Measurements from ENCODE around the gene CALML3.

DNA sequence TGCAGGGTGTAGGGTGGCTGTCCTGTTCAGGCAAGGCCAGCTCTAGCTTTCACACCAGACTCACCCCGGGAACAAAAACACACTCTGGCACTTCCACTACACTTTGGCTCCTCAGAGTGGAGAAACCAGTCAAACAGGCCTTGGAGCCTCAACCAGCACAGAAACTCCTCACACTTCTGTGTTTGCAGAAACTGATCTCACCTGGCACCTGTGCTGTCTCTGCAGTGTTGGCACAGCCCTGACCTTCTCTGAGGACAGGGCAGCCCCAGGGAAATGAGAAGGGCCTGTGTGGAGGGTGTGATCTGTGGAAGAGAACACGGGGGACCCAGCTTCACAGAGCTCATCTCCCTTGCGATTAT is 21.3 kb upstream of the CALML3 start:
- TF ChIP-seq, protein P1, sequence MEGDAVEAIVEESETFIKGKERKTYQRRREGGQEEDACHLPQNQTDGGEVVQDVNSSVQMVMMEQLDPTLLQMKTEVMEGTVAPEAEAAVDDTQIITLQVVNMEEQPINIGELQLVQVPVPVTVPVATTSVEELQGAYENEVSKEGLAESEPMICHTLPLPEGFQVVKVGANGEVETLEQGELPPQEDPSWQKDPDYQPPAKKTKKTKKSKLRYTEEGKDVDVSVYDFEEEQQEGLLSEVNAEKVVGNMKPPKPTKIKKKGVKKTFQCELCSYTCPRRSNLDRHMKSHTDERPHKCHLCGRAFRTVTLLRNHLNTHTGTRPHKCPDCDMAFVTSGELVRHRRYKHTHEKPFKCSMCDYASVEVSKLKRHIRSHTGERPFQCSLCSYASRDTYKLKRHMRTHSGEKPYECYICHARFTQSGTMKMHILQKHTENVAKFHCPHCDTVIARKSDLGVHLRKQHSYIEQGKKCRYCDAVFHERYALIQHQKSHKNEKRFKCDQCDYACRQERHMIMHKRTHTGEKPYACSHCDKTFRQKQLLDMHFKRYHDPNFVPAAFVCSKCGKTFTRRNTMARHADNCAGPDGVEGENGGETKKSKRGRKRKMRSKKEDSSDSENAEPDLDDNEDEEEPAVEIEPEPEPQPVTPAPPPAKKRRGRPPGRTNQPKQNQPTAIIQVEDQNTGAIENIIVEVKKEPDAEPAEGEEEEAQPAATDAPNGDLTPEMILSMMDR (IDR thresholded peaks at IDR 0.05; ENCODE audit: low read depth, low read length), result no peak
- TF ChIP-seq EZH2phosphoT487 (IDR thresholded peaks at IDR 0.05; ENCODE audit: low read depth), result no peak

Measured in OCI-LY3 (cell line).